IMR-90 (cell line): ENCODE measurements around the gene CNTN4.

Source experiments
- BHLHE40 ChIP-seq: fragments of 150-350 bp; IDR thresholded peaks from 2 replicates; pipeline ENCODE4 v1.6.1; 2016; ENCODE audit warnings: mild to moderate bottlenecking, low read depth, low read length
- FOS ChIP-seq: fragments of 150-350 bp; IDR thresholded peaks from 2 replicates; pipeline ENCODE4 v1.6.1; 2016; ENCODE audit warnings: low read depth, low read length
- MAFK ChIP-seq: IDR thresholded peaks from 2 replicates; pipeline ENCODE4 v1.6.1; 2012; ENCODE audit warnings: low read depth, low read length, improper control_type of control experiment
- MAZ ChIP-seq: IDR thresholded peaks from 2 replicates; pipeline ENCODE4 v1.6.1; 2012; ENCODE audit warnings: low read depth, mild to moderate bottlenecking, low read length, improper control_type of control experiment, moderate library complexity, borderline replicate concordance
- NFE2L2 ChIP-seq: fragments of 150-350 bp; IDR thresholded peaks from 2 replicates; pipeline ENCODE4 v1.6.1; 2016; ENCODE audit warnings: low read depth, mild to moderate bottlenecking, low read length
- POLR2A ChIP-seq: IDR thresholded peaks from 2 replicates; pipeline ENCODE4 v1.6.1; 2012; ENCODE audit warnings: mild to moderate bottlenecking, low read depth, low read length
- RFX5 ChIP-seq: IDR thresholded peaks from 2 replicates; pipeline ENCODE4 v1.8.0; 2012; ENCODE audit warnings: low read depth, mild to moderate bottlenecking, low read length, moderate library complexity
- TF ChIP-seq, protein P1 (sequence below): fragments of 150-350 bp; IDR thresholded peaks from 2 replicates; pipeline ENCODE4 v1.6.1; 2016; ENCODE audit warnings: low read depth, mild to moderate bottlenecking, low read length, moderate library complexity, borderline replicate concordance
- TF ChIP-seq, protein P2 (sequence below): conservative IDR thresholded peaks from 2 replicates; pipeline ENCODE4 v1.5.1; 2012; ENCODE audit warnings: mild to moderate bottlenecking, low read depth, low read length, improper control_type of control experiment
- TF ChIP-seq, protein P3 (sequence below): fragments of 150-350 bp; IDR thresholded peaks from 2 replicates; pipeline ENCODE4 v1.6.1; 2017; ENCODE audit warnings: mild to moderate bottlenecking, antibody characterized with exemption, low read length, low read depth

DNA sequence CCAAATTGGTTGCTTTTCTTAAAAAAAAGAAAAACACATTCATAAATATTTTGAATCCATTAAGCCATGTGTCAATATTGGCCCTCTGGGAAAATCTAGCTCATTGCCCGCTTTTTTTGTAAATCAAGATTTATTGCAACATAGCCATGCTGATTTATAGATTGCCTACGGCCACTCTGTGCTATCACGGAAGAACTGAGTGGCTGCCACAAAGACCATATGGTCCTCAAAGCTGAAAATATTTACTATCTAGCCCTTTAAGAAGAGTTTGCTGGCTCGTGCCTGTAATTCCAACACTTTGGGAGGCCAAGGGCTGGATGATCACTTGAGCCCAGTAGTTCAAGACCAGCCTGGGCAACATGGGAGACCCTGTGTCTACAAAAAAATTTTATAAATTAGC lies 965.6 kb downstream of the CNTN4 start:
- TF ChIP-seq, protein P1, sequence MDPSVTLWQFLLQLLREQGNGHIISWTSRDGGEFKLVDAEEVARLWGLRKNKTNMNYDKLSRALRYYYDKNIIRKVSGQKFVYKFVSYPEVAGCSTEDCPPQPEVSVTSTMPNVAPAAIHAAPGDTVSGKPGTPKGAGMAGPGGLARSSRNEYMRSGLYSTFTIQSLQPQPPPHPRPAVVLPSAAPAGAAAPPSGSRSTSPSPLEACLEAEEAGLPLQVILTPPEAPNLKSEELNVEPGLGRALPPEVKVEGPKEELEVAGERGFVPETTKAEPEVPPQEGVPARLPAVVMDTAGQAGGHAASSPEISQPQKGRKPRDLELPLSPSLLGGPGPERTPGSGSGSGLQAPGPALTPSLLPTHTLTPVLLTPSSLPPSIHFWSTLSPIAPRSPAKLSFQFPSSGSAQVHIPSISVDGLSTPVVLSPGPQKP = no peak
- no peak for TF ChIP-seq POLR2A
- TF ChIP-seq, protein P2, sequence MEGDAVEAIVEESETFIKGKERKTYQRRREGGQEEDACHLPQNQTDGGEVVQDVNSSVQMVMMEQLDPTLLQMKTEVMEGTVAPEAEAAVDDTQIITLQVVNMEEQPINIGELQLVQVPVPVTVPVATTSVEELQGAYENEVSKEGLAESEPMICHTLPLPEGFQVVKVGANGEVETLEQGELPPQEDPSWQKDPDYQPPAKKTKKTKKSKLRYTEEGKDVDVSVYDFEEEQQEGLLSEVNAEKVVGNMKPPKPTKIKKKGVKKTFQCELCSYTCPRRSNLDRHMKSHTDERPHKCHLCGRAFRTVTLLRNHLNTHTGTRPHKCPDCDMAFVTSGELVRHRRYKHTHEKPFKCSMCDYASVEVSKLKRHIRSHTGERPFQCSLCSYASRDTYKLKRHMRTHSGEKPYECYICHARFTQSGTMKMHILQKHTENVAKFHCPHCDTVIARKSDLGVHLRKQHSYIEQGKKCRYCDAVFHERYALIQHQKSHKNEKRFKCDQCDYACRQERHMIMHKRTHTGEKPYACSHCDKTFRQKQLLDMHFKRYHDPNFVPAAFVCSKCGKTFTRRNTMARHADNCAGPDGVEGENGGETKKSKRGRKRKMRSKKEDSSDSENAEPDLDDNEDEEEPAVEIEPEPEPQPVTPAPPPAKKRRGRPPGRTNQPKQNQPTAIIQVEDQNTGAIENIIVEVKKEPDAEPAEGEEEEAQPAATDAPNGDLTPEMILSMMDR = no peak
- TF ChIP-seq MAFK = no peak
- TF ChIP-seq BHLHE40 = no peak
- TF ChIP-seq RFX5 = no peak
- TF ChIP-seq FOS = no peak
- TF ChIP-seq, protein P3, sequence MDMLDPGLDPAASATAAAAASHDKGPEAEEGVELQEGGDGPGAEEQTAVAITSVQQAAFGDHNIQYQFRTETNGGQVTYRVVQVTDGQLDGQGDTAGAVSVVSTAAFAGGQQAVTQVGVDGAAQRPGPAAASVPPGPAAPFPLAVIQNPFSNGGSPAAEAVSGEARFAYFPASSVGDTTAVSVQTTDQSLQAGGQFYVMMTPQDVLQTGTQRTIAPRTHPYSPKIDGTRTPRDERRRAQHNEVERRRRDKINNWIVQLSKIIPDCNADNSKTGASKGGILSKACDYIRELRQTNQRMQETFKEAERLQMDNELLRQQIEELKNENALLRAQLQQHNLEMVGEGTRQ = no peak
- no peak for TF ChIP-seq NFE2L2
- no peak for TF ChIP-seq MAZ
